ENCODE results near the gene SLC35D3.
"Not testable (repeated sequence)": the region's sequence is repeated elsewhere in the genome, so short reads cannot be mapped to it uniquely, and the experiment has no call there.

SLC35D3 gene

DNA sequence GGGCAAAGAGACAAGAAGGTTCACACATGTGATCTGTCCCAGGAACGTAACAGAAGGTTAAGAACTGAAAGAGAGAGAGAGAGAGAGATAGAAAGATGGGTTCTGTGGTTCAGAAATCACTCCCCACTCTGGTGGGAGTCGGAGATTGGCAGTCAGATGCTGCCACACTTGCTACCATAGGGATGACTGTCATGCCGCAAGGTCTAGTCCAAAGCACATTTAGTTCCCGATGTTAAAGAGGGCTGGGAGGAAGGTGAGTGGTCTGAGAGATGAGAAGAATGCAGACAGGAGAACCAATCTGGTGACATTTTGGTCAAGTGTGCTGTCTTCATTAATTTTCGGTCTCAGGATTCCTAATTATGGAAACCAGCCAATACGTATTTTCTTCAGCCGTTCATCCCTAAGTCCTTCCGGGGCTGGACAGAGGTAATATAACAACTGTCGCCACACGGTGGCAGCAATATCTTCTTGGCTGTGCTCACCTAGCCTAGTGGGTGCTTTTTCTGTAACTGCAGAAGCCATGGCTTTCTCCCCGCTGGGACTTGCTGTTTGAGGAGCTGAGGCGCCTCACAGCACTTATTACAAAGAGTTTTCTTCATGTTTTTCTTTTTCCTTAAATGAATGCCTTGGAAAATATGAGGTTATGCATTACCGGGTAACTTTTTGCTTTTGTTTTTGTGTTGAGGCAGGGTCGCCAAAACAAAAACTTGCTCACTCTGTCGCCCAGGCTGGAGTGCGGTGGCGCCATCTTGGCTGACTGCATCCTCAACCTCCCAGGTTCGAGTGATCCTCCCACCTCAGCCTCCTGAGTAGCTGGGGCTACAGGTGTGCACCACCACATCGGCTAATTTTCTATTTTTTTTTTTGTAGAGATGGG lies 46.0 kb downstream of the SLC35D3 start:
- peak; percentile 17 to 60 (median 28) for DNase-seq

DNA sequence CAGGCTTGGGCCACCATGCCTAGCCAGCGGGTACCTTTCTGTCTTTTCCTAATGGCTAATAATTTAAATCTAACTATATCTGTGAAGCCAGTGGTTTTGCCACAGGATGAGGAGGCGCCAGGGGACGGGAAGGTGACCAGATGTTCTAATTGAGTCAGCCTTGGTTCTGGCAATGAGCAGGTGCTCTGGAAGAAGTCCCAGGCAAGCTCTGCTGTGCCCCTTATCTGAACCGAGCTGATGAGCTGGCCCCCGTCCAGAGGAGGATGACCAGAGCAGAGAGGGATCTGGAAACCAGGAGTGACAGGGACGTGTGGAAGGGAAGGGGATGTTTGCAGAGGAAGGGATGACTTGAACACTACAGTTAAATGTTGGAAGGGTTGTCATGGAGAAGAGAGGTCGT lies 46.7 kb downstream of the SLC35D3 start:
- DNase-seq = no peak

DNA sequence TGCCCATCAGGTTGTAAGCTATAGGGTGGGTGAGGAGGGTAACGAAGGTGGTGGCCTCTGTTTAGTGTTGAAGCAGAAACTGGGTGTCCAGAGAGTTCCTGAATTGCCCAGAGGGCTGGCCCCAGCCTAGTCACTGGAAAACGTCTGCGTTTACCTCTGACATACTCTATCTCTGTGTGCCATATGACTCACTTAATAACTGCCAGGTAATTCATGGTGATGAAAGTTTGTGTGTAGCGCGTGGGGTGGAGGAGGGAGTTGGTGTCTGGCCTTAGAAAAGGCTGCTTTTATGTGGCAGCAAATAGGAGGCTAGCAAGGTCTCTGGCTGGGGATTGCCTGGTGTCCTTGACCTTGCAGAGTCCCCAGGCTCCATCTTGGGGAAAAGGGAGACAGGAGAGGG lies 47.3 kb downstream of the SLC35D3 start:
- no peak for DNase-seq

DNA sequence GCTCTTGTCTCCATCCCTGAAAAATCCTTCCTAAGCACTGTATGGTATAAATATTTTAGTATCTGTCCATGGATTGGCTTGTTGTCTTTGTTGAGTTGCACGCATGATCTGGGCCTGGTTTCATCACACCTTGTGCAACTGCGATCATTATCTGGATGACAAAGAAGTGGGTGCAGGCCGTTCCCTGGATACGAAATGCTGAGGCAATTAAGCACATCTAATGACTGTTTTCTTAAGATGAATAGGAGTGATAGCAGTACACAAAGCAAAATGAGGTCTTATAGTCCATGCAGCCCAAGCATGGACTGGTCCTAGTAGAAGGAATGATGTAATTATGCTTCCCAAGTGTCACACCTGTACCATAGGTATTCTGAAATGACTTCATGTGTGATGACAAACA lies 47.8 kb downstream of the SLC35D3 start:
- no peak for DNase-seq

DNA sequence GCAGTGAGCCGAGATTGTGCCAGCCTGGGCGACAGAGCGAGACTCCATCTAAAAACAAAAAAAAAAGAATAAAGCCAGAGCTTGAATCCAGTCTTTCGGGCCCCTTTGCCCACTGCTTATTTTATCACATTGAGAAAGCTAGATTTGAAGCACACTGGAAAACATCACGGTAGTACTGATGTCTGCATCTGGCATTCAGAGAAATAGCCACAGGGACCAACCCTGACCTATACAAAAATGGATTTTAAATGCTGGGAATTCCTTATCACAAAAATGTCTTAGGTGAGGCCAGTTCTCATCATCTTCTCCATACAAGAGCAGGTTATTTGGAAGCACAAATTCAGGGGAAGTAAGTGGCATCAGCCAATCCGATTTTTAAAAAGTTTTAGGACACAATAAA lies 49.5 kb downstream of the SLC35D3 start:
- DNase-seq = no peak

DNA sequence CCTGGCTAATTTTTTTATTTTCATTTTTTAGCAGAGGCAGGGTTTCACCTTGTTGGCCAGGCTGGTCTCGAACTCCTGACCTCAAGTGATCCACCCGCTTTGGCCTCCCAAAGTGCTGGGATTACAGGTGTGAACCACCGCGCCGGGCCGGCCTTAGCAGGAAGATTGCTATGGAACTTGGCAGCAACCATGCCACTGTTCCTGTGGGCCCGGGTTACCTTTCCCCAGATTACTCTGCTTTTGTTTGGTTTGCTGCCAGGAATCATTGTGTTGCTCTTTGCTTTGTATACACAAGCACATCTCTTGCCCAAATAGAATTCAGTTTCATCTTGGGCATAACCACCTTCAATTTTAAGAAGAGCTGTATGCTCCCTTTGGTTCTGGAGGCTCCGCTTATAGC lies 51.7 kb downstream of the SLC35D3 start:
- DNase-seq = not testable (repeated sequence)

All from T-helper 1 cell (primary cell).